GM23338 (cell line): Measurements from ENCODE around the gene TMEM201. TPM values are rescaled to one million over a fixed set of nuclear protein-coding genes. Genes with fewer than 3 reads are reported as not detected.

ENCODE experiments used
- ATAC-seq: fragments of 200-7000 bp; cut with Tn5 transposase; 3 replicates; pipeline ENCODE4 v1.9.1; 2020
- DNase-seq: peaks from one replicate; pipeline ENCODE4 v3.0.0-alpha.2; 2015; ENCODE audit warnings: low spot score
- H2AFZ ChIP-seq: fragments of 200-600 bp; sonication (generic); 2 replicates; pipeline ENCODE4 v1.8.0; 2016; ENCODE audit warnings: antibody characterized with exemption, mild to moderate bottlenecking, moderate library complexity
- H3F3A ChIP-seq: fragments of 200-600 bp; sonication (generic); replicated peaks from 2 replicates; pipeline ENCODE4 v1.8.0; 2017; ENCODE audit warnings: antibody characterized with exemption, mixed run types, low read depth
- H3K27ac ChIP-seq: fragments of 200-600 bp; sonication (generic); 2 replicates; pipeline ENCODE4 v1.6.1; 2016; ENCODE audit warnings: low read depth
- H3K27me3 ChIP-seq: fragments of 200-600 bp; sonication (generic); 2 replicates; pipeline ENCODE4 v1.8.0; 2016; ENCODE audit warnings: mild to moderate bottlenecking, mixed run types, moderate library complexity; ENCODE audit not compliant: insufficient read depth
- H3K36me3 ChIP-seq: fragments of 200-600 bp; sonication (generic); 2 replicates; pipeline ENCODE4 v1.8.0; 2016; ENCODE audit warnings: mild to moderate bottlenecking; ENCODE audit not compliant: insufficient read depth
- H3K4me1 ChIP-seq: fragments of 200-600 bp; sonication (generic); 2 replicates; pipeline ENCODE4 v1.8.0; 2016; ENCODE audit warnings: mild to moderate bottlenecking, moderate library complexity; ENCODE audit not compliant: insufficient read depth
- H3K4me2 ChIP-seq: fragments of 200-600 bp; sonication (generic); 2 replicates; pipeline ENCODE4 v1.7.1; 2017; ENCODE audit warnings: mixed run types
- H3K4me3 ChIP-seq: fragments of 200-600 bp; sonication (generic); 2 replicates; pipeline ENCODE4 v1.6.1; 2016; ENCODE audit warnings: mixed run types
- H3K79me2 ChIP-seq: fragments of 200-600 bp; sonication (generic); replicated peaks from 2 replicates; pipeline ENCODE4 v1.8.0; 2017; ENCODE audit warnings: mild to moderate bottlenecking; ENCODE audit not compliant: insufficient read depth
- H3K9me2 ChIP-seq: fragments of 200-600 bp; sonication (generic); 2 replicates; pipeline ENCODE4 v1.8.0; 2017; ENCODE audit not compliant: insufficient read depth
- H4K20me1 ChIP-seq: fragments of 200-600 bp; sonication (generic); replicated peaks from 2 replicates; pipeline ENCODE4 v1.8.0; 2017; ENCODE audit warnings: mild to moderate bottlenecking; ENCODE audit not compliant: insufficient read depth
- H3K27ac Mint-ChIP-seq: 2 replicates; pipeline ENCODE4 v1.8.0; 2020; ENCODE audit warnings: inconsistent platforms, mild to moderate bottlenecking, moderate library complexity, mixed read lengths
- H3K27me3 Mint-ChIP-seq: 3 replicates; pipeline ENCODE4 v1.8.0; 2022; ENCODE audit warnings: low read depth, mild to moderate bottlenecking, moderate library complexity, mixed read lengths, inconsistent platforms; ENCODE audit not compliant: insufficient read depth, poor library complexity
- H3K36me3 Mint-ChIP-seq: 3 replicates; pipeline ENCODE4 v1.8.0; 2021; ENCODE audit warnings: low read depth, mild to moderate bottlenecking, inconsistent platforms, moderate library complexity, mixed read lengths
- H3K4me1 Mint-ChIP-seq: 3 replicates; pipeline ENCODE4 v1.8.0; 2020; ENCODE audit warnings: mild to moderate bottlenecking, inconsistent platforms, mixed read lengths
- H3K4me3 Mint-ChIP-seq: 3 replicates; pipeline ENCODE4 v1.8.0; 2021; ENCODE audit warnings: moderate library complexity, mild to moderate bottlenecking, inconsistent platforms, mixed read lengths
- H3K9me3 Mint-ChIP-seq: 3 replicates; pipeline ENCODE4 v1.8.0; 2020; ENCODE audit warnings: moderate library complexity, mild to moderate bottlenecking, inconsistent platforms, mixed read lengths
- CREB1 ChIP-seq: fragments of 250-450 bp; sonication (Bioruptor Pico); IDR thresholded peaks from 2 replicates; pipeline ENCODE4 v1.5.0; 2020; ENCODE audit warnings: low read depth, mild to moderate bottlenecking, moderate library complexity
- EZH2 ChIP-seq: fragments of 200-600 bp; sonication (generic); IDR thresholded peaks from one replicate; pipeline ENCODE4 v1.8.0; 2017; ENCODE audit warnings: antibody characterized with exemption, mild to moderate bottlenecking, low read depth; ENCODE audit not compliant: unreplicated experiment
- EZH2phosphoT487 ChIP-seq: fragments of 200-600 bp; sonication (generic); IDR thresholded peaks from one replicate; pipeline ENCODE4 v1.8.1; 2018; ENCODE audit warnings: antibody characterized with exemption; ENCODE audit not compliant: unreplicated experiment
- JUNB ChIP-seq: IDR thresholded peaks from one replicate; pipeline ENCODE4 v1.6.1; 2016; ENCODE audit warnings: antibody characterized with exemption; ENCODE audit not compliant: unreplicated experiment
- NANOG ChIP-seq: IDR thresholded peaks from 2 replicates; pipeline ENCODE4 v1.6.1; 2016; ENCODE audit warnings: antibody characterized with exemption, borderline replicate concordance
- POLR2AphosphoS5 ChIP-seq: IDR thresholded peaks from 2 replicates; pipeline ENCODE4 v1.6.1; 2016; ENCODE audit warnings: antibody characterized with exemption, low read depth
- STAT1 ChIP-seq: IDR thresholded peaks from one replicate; pipeline ENCODE4 v1.6.1; 2016; ENCODE audit warnings: antibody characterized with exemption; ENCODE audit not compliant: unreplicated experiment
- ZNF114 ChIP-seq: fragments of 250-450 bp; sonication (Bioruptor Pico); IDR thresholded peaks from 2 replicates; pipeline ENCODE4 v1.5.0; 2020; ENCODE audit warnings: mild to moderate bottlenecking, moderate library complexity
- ZNF331 ChIP-seq: fragments of 250-450 bp; sonication (Bioruptor Pico); IDR thresholded peaks from 2 replicates; pipeline ENCODE4 v1.5.0; 2020; ENCODE audit warnings: low read depth, mild to moderate bottlenecking, moderate library complexity
- polyA plus RNA-seq: library from polyadenylated mRNA; unstranded; fragments of >200 nt; fragmentation: Nextera tagmentation; extraction: Ambion mirVana; gene quantifications from 2 replicates; pipeline ENCODE4 v1.2.1, GENCODE V29; 2016
- total RNA-seq: library from RNA; depleted of rRNA; stranded (reverse); fragments of >200 nt; shearing (Covaris generic); gene quantifications from 2 replicates; pipeline ENCODE4 v1.2.3, GENCODE V29; 2014
- TF ChIP-seq, protein P1 (sequence below), 2 experiments: fragments of 200-600 bp in 1 of 2; sonication (generic) in 1 of 2; conservative IDR thresholded peaks; 2 replicates each; pipeline versions ENCODE4 v1.5.1 to v1.6.1; 2016 to 2017; ENCODE audit warnings: antibody characterized with exemption in 2 of 2, low read depth in 2 of 2, mild to moderate bottlenecking in 2 of 2, moderate library complexity in 1 of 2
- TF ChIP-seq, protein P2 (sequence below): IDR thresholded peaks from 2 replicates; pipeline ENCODE4 v1.6.1; 2016; ENCODE audit warnings: antibody characterized with exemption
- TF ChIP-seq, protein P3 (sequence below): fragments of 250-450 bp; sonication (Bioruptor Pico); IDR thresholded peaks from 2 replicates; pipeline ENCODE4 v1.5.0; 2020; ENCODE audit warnings: mild to moderate bottlenecking, moderate library complexity
- TF ChIP-seq, protein P4 (sequence below): IDR thresholded peaks from one replicate; pipeline ENCODE4 v1.6.1; 2018; ENCODE audit warnings: antibody characterized with exemption; ENCODE audit not compliant: unreplicated experiment

The TMEM201 gene
- total and polyA plus RNA-seq, 2 experiments from 2014 or later: 11.6 to 27.2 TPM

DNA sequence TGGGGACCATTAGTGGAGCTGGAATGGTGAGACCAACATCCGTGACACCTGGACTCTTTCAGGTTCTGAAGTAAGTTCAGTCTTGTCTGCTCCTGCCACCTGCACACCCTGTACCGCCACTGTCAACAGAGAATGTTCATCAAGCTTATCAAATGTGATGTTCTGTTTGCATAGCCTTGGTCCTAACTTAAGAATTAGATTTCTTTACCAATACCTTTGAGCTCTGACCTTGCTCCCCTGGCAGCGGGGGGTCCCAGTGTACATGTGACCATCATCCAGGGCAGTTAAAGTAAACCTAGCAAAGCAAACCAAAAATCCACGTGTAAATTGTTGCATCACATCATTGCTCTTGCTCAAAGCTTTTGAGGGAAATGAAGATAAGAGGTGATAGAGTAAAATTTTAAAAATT lies 35.0 kb upstream of the TMEM201 start:
- H4K20me1 ChIP-seq: peaks cover 77% of the 10 kb centered on the region
- DNase-seq (no peak), ATAC-seq (no peak)
- Mint-ChIP-seq H3K4me3 (no peak overlapping the region), H3K4me1 (peaks cover 2% of the 10 kb centered on the region; the same call in 1 of the 3 replicates), H3K9me3 (no peaks in the 10 kb centered on the region), H3K27me3 (peaks cover 2% of the 10 kb centered on the region), H3K36me3 (peaks cover 45% of the 10 kb centered on the region), H3K27ac (no peak overlapping the region)
- peaks cover 33% of the 10 kb centered on the region for H3K36me3 ChIP-seq
- no peak overlapping the region for H2AFZ ChIP-seq
- H3K27ac ChIP-seq: no peak overlapping the region
- no peaks in the 10 kb centered on the region for H3K27me3 ChIP-seq
- H3K9me2 ChIP-seq: no peaks in the 10 kb centered on the region
- H3K4me2 ChIP-seq: no peak overlapping the region
- TF ChIP-seq, protein P1, sequence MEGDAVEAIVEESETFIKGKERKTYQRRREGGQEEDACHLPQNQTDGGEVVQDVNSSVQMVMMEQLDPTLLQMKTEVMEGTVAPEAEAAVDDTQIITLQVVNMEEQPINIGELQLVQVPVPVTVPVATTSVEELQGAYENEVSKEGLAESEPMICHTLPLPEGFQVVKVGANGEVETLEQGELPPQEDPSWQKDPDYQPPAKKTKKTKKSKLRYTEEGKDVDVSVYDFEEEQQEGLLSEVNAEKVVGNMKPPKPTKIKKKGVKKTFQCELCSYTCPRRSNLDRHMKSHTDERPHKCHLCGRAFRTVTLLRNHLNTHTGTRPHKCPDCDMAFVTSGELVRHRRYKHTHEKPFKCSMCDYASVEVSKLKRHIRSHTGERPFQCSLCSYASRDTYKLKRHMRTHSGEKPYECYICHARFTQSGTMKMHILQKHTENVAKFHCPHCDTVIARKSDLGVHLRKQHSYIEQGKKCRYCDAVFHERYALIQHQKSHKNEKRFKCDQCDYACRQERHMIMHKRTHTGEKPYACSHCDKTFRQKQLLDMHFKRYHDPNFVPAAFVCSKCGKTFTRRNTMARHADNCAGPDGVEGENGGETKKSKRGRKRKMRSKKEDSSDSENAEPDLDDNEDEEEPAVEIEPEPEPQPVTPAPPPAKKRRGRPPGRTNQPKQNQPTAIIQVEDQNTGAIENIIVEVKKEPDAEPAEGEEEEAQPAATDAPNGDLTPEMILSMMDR (conservative IDR thresholded peaks at IDR 0.05; ENCODE audit: low read depth in 2 of 2): no peak
- TF ChIP-seq NANOG: no peak
- TF ChIP-seq, protein P2, sequence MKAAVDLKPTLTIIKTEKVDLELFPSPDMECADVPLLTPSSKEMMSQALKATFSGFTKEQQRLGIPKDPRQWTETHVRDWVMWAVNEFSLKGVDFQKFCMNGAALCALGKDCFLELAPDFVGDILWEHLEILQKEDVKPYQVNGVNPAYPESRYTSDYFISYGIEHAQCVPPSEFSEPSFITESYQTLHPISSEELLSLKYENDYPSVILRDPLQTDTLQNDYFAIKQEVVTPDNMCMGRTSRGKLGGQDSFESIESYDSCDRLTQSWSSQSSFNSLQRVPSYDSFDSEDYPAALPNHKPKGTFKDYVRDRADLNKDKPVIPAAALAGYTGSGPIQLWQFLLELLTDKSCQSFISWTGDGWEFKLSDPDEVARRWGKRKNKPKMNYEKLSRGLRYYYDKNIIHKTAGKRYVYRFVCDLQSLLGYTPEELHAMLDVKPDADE: no peak
- no peak for TF ChIP-seq EZH2phosphoT487
- TF ChIP-seq, protein P3, sequence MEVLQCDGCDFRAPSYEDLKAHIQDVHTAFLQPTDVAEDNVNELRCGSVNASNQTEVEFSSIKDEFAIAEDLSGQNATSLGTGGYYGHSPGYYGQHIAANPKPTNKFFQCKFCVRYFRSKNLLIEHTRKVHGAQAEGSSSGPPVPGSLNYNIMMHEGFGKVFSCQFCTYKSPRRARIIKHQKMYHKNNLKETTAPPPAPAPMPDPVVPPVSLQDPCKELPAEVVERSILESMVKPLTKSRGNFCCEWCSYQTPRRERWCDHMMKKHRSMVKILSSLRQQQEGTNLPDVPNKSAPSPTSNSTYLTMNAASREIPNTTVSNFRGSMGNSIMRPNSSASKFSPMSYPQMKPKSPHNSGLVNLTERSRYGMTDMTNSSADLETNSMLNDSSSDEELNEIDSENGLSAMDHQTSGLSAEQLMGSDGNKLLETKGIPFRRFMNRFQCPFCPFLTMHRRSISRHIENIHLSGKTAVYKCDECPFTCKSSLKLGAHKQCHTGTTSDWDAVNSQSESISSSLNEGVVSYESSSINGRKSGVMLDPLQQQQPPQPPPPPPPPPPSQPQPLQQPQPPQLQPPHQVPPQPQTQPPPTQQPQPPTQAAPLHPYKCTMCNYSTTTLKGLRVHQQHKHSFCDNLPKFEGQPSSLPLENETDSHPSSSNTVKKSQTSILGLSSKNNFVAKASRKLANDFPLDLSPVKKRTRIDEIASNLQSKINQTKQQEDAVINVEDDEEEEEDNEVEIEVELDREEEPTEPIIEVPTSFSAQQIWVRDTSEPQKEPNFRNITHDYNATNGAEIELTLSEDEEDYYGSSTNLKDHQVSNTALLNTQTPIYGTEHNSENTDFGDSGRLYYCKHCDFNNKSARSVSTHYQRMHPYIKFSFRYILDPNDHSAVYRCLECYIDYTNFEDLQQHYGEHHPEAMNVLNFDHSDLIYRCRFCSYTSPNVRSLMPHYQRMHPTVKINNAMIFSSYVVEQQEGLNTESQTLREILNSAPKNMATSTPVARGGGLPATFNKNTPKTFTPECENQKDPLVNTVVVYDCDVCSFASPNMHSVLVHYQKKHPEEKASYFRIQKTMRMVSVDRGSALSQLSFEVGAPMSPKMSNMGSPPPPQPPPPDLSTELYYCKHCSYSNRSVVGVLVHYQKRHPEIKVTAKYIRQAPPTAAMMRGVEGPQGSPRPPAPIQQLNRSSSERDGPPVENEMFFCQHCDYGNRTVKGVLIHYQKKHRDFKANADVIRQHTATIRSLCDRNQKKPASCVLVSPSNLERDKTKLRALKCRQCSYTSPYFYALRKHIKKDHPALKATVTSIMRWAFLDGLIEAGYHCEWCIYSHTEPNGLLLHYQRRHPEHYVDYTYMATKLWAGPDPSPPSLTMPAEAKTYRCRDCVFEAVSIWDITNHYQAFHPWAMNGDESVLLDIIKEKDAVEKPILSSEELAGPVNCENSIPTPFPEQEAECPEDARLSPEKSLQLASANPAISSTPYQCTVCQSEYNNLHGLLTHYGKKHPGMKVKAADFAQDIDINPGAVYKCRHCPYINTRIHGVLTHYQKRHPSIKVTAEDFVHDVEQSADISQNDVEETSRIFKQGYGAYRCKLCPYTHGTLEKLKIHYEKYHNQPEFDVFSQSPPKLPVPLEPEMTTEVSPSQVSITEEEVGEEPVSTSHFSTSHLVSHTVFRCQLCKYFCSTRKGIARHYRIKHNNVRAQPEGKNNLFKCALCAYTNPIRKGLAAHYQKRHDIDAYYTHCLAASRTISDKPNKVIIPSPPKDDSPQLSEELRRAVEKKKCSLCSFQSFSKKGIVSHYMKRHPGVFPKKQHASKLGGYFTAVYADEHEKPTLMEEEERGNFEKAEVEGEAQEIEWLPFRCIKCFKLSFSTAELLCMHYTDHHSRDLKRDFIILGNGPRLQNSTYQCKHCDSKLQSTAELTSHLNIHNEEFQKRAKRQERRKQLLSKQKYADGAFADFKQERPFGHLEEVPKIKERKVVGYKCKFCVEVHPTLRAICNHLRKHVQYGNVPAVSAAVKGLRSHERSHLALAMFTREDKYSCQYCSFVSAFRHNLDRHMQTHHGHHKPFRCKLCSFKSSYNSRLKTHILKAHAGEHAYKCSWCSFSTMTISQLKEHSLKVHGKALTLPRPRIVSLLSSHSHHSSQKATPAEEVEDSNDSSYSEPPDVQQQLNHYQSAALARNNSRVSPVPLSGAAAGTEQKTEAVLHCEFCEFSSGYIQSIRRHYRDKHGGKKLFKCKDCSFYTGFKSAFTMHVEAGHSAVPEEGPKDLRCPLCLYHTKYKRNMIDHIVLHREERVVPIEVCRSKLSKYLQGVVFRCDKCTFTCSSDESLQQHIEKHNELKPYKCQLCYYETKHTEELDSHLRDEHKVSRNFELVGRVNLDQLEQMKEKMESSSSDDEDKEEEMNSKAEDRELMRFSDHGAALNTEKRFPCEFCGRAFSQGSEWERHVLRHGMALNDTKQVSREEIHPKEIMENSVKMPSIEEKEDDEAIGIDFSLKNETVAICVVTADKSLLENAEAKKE: no peak
- no peak for TF ChIP-seq EZH2
- TF ChIP-seq POLR2AphosphoS5: no peak
- TF ChIP-seq, protein P4, sequence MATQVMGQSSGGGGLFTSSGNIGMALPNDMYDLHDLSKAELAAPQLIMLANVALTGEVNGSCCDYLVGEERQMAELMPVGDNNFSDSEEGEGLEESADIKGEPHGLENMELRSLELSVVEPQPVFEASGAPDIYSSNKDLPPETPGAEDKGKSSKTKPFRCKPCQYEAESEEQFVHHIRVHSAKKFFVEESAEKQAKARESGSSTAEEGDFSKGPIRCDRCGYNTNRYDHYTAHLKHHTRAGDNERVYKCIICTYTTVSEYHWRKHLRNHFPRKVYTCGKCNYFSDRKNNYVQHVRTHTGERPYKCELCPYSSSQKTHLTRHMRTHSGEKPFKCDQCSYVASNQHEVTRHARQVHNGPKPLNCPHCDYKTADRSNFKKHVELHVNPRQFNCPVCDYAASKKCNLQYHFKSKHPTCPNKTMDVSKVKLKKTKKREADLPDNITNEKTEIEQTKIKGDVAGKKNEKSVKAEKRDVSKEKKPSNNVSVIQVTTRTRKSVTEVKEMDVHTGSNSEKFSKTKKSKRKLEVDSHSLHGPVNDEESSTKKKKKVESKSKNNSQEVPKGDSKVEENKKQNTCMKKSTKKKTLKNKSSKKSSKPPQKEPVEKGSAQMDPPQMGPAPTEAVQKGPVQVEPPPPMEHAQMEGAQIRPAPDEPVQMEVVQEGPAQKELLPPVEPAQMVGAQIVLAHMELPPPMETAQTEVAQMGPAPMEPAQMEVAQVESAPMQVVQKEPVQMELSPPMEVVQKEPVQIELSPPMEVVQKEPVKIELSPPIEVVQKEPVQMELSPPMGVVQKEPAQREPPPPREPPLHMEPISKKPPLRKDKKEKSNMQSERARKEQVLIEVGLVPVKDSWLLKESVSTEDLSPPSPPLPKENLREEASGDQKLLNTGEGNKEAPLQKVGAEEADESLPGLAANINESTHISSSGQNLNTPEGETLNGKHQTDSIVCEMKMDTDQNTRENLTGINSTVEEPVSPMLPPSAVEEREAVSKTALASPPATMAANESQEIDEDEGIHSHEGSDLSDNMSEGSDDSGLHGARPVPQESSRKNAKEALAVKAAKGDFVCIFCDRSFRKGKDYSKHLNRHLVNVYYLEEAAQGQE: no peak
- no peak for TF ChIP-seq ZNF331 (CRISPR knock-in tag)
- TF ChIP-seq ZNF114 (CRISPR knock-in tag): no peak
- TF ChIP-seq JUNB: no peak
- no peak for TF ChIP-seq STAT1
- TF ChIP-seq CREB1: no peak
- H3F3A ChIP-seq: no peaks in the 10 kb centered on the region
- peaks cover 3% of the 10 kb centered on the region; the same call in 1 of the 2 replicates for H3K4me1 ChIP-seq
- H3K4me3 ChIP-seq: no peak overlapping the region
- H3K79me2 ChIP-seq: peaks cover 62% of the 10 kb centered on the region
